VCaP (cell line): ENCODE measurements around the gene XPNPEP3.
"Not testable (repeated sequence)": the region's sequence is repeated elsewhere in the genome, so short reads cannot be mapped to it uniquely, and the experiment has no call there.

Source experiments
- H3K27ac ChIP-seq: fragments of 450-650 bp; 2 replicates; pipeline ENCODE4 v1.5.1; 2017
- TF ChIP-seq, protein P1 (sequence below): fragments of 450-650 bp; conservative IDR thresholded peaks from 2 replicates; pipeline ENCODE4 v1.5.1; 2017; ENCODE audit warnings: mild to moderate bottlenecking, moderate library complexity

XPNPEP3 gene

DNA sequence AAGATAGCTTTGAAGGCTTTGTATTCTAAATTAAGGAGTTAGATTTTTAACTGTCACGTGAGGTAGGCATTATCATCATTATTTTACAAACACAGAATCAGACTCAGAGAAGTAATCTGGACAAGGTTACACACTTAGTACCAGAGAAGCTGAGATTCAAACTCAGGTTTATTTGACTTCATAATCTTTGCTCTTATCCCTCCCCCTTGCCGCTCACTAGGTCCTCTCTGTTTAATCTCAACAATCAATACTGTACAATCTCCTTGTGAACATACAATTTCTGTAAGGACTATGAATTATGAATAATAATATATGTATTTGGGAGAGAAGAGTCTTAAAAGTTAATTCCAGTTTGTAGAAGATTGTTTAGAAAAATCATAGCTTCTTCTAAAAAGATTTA, 10.2 kb downstream of the XPNPEP3 start:
- TF ChIP-seq, protein P1, sequence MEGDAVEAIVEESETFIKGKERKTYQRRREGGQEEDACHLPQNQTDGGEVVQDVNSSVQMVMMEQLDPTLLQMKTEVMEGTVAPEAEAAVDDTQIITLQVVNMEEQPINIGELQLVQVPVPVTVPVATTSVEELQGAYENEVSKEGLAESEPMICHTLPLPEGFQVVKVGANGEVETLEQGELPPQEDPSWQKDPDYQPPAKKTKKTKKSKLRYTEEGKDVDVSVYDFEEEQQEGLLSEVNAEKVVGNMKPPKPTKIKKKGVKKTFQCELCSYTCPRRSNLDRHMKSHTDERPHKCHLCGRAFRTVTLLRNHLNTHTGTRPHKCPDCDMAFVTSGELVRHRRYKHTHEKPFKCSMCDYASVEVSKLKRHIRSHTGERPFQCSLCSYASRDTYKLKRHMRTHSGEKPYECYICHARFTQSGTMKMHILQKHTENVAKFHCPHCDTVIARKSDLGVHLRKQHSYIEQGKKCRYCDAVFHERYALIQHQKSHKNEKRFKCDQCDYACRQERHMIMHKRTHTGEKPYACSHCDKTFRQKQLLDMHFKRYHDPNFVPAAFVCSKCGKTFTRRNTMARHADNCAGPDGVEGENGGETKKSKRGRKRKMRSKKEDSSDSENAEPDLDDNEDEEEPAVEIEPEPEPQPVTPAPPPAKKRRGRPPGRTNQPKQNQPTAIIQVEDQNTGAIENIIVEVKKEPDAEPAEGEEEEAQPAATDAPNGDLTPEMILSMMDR: no peak
- no peak overlapping the region for H3K27ac ChIP-seq

DNA sequence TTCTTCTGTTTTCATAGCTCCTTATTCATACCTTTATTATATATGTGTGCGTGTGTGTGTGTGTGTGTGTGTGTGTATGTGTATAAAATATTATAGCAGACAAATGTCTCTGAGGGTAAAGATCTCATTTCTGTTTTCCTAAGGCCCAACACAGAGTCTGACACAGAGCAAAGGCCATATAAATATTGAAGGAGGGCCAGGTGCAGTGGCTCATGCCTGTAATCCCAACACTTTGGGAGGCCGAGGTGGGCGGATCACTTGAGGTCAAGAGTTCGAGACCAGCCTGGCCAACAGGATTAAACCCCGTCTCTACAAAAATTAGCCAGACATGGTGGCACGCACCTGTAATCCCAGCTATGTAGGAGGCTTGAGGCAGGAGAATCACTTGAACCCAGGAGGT, 11.4 kb downstream of the XPNPEP3 start:
- not testable (repeated sequence) for H3K27ac ChIP-seq

DNA sequence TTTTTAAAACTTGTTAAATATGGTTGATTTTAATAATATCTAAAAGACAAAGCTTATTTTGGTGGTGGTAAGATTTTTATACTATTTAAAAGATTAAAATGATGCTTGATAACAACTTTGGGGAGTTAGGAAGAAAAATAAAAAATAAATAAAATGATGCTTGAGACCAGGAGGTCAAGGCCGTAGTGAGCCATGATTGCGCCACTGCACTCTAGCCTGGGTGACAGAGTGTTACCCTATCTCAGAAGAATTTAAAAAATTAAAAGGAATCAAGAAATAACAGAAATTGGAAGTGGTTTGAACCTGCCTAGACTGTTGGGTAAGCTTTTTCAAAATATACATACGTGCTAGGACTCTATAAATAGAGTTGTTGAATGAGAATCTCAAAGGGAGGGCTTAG, 17.1 kb downstream of the XPNPEP3 start:
- no peak overlapping the region for H3K27ac ChIP-seq
- TF ChIP-seq, protein P1: no peak

DNA sequence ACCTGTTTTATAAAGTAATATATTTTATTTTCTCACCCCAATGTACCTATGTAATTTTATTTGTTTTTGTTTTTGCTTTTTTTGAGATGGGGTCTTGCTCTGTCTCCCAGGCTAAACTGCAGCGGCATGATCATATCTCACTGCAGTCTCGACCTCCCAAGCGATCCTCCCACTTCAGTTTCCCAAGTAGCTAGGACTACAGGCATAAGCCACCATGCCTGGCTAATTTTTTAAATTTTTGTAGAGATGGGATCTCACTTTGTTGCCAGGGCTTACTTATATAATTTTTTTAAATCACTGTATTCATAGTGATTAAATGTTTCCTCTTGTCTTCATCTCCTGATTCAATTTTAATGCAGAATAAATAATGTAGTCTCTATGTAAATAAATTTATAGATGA, 18.2 kb downstream of the XPNPEP3 start:
- TF ChIP-seq, protein P1: no peak
- no peak overlapping the region for H3K27ac ChIP-seq

DNA sequence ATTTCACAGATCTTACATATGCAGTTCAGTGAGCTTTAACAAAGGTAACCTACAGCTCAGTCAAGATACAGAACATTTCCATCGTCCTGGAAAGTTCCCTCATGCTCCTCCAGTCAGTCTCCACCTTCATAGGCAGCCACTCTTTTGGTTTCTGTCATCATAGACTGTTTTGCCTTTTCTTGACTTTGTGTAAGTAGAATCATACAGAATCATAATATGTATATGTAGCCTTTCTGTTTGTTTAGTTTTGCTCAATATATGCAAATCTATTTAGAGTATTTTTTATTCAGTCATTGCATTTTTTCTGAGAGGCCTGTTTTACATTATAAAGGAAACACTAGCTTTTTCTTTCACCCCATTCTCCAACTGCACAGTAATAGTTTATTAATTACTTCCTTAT, 20.0 kb downstream of the XPNPEP3 start:
- no peak overlapping the region for H3K27ac ChIP-seq
- TF ChIP-seq, protein P1: no peak

DNA sequence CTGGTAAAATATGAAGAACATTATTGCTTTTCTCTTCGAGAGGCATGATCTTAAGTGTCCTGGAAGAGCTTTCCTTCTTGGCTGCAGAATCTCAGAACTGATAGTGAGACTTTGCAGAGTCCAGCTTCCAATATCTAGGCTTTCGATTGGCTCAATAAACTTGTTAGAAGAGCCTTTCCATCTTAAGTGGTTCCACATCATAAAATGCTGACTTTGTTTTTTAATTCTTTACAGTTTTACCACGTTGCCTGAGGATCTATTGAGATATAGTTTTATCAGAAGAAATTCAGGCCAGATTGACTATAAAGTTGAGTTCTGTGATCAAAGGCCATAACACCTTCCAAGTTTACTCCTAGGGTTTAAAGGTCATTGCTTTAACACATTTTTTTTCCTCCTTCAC, 20.5 kb downstream of the XPNPEP3 start:
- H3K27ac ChIP-seq: no peak overlapping the region
- TF ChIP-seq, protein P1: no peak

DNA sequence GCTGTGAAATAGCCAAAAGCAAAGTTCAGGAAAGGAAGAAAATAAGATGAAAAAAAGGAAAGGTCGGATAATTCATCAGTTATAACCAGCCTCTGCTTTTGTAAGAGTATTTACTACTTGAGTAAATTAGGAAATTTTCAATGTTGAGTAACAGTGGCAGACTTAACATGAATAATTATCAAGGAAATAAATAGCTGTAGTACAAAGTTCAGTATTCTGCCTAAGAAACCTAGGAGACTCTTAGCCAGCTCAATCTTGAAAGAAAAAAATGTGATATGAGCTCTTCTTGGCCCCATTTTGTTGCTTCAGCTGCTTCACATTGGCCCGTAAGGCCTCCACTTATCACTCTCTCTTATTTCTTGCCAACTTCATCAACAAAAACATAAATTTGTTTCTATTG, 22.0 kb downstream of the XPNPEP3 start:
- no peak overlapping the region for H3K27ac ChIP-seq
- TF ChIP-seq, protein P1: no peak

DNA sequence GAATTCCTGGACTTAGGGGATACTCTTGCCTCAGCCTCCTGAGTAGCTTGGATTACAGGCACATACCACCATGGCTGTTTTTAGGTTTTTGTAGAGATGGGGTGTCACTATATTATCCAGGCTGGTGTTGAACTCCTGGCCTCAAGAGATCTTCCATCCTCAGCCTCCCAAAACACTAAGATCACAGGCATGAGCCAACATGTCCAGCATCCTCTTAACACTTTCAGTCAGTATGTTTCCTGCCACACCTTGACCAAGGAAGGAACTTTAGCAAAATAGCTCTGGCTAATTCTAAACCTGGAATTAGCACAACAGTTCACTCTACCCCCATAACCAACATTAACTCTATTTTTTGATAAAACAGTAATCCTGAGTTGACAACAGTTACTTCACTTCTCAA, 32.2 kb downstream of the XPNPEP3 start:
- TF ChIP-seq, protein P1: no peak
- no peak overlapping the region for H3K27ac ChIP-seq
